Naive thymus-derived CD4-positive, alpha-beta T cell (primary cell): Measurements from ENCODE around the gene GPR146. TPM values are rescaled to one million over a fixed set of nuclear protein-coding genes. Genes with fewer than 3 reads are reported as not detected.

Experiments
- ATAC-seq: fragments of 150-1000 bp; cut with Tn5 transposase; 2 replicates; pipeline ENCODE4 v1.10.0; 2021; ENCODE audit warnings: mild to moderate bottlenecking, moderate library complexity
- CTCF ChIA-PET: fragments of 350-600 bp; sonication (Branson Sonifier 250); formaldehyde crosslinking; loops from one replicate; lab custom pipeline; 2021; ENCODE audit warnings: antibody characterized with exemption; lab: Charles Lee
- POLR2A ChIA-PET: fragments of 350-600 bp; sonication (Branson Sonifier 250); formaldehyde crosslinking; loops from one replicate; lab custom pipeline; 2021; ENCODE audit warnings: antibody characterized with exemption, inconsistent platforms; lab: Charles Lee
- DNase-seq, 9 donors: peaks; one replicate each; pipeline versions ENCODE4 v3.0.0 to v3.0.0-alpha.2; 2020 to 2022; ENCODE audit warnings: mixed read lengths in 1 of 9
- H3K27ac ChIP-seq: one replicate; pipeline ENCODE4 v1.7.0; 2013; ENCODE audit warnings: mild to moderate bottlenecking, low read depth, low read length, moderate library complexity
- H3K27me3 ChIP-seq, 2 donors: one replicate each; pipeline ENCODE4 v1.7.0; 2013; ENCODE audit warnings: low read length in 2 of 2, mild to moderate bottlenecking in 2 of 2, moderate library complexity in 2 of 2; ENCODE audit not compliant: control insufficient read depth in 2 of 2, insufficient read depth in 2 of 2
- H3K36me3 ChIP-seq, 3 experiments: 1 replicate in 2 of 3; 2 replicates in 1 of 3; pipeline ENCODE4 v1.7.0; 2013; ENCODE audit warnings: low read length in 3 of 3, mild to moderate bottlenecking in 3 of 3, moderate library complexity in 1 of 3; ENCODE audit not compliant: insufficient read depth in 3 of 3, control insufficient read depth in 2 of 3
- H3K4me1 ChIP-seq, 2 donors: one replicate each; pipeline ENCODE4 v1.7.0; 2013; ENCODE audit warnings: low read length in 2 of 2, mild to moderate bottlenecking in 2 of 2, moderate library complexity in 1 of 2; ENCODE audit not compliant: control insufficient read depth in 2 of 2, insufficient read depth in 2 of 2
- H3K4me3 ChIP-seq: 2 replicates; pipeline ENCODE4 v1.7.0; 2013; ENCODE audit warnings: mild to moderate bottlenecking, low read length
- H3K9me3 ChIP-seq, 3 experiments: 1 replicate in 2 of 3; 2 replicates in 1 of 3; pipeline ENCODE4 v1.7.0; 2013; ENCODE audit warnings: low read length in 3 of 3; ENCODE audit not compliant: control insufficient read depth in 2 of 3
- H3K27ac Mint-ChIP-seq, 9 donors: one replicate each; pipeline ENCODE4 v1.8.0; 2020 to 2022; ENCODE audit warnings: mixed read lengths in 9 of 9, mild to moderate bottlenecking in 8 of 9, moderate library complexity in 5 of 9, inconsistent platforms in 2 of 9
- H3K27me3 Mint-ChIP-seq, 5 donors: one replicate each; pipeline ENCODE4 v1.8.0; 2021 to 2022; ENCODE audit warnings: mixed read lengths in 5 of 5, mild to moderate bottlenecking in 1 of 5
- H3K36me3 Mint-ChIP-seq, 5 donors: one replicate each; pipeline ENCODE4 v1.8.0; 2020 to 2022; ENCODE audit warnings: mixed read lengths in 5 of 5, mild to moderate bottlenecking in 3 of 5, inconsistent platforms in 1 of 5
- H3K4me1 Mint-ChIP-seq, 7 donors: one replicate each; pipeline ENCODE4 v1.8.0; 2020 to 2022; ENCODE audit warnings: mixed read lengths in 7 of 7, mild to moderate bottlenecking in 3 of 7, inconsistent platforms in 1 of 7
- H3K4me3 Mint-ChIP-seq, 10 donors: one replicate each; pipeline ENCODE4 v1.8.0; 2020 to 2022; ENCODE audit warnings: mild to moderate bottlenecking in 10 of 10, mixed read lengths in 10 of 10, moderate library complexity in 6 of 10, inconsistent platforms in 2 of 10
- H3K9me3 Mint-ChIP-seq, 11 donors: one replicate each; pipeline ENCODE4 v1.8.0; 2020 to 2022; ENCODE audit warnings: mixed read lengths in 11 of 11, mild to moderate bottlenecking in 4 of 11, inconsistent platforms in 1 of 11, moderate library complexity in 1 of 11
- intact Hi-C, 2 donors: fragments of 100-400 bp; cut with micrococcal nuclease; formaldehyde crosslinking; loops; one replicate each; pipeline ENCODE4 v1.15.1; 2023
- polyA plus RNA-seq, 2 donors: library from polyadenylated mRNA; unstranded; fragments of 300-500 nt; fragmentation: Illumina TruSeq; gene quantifications; one replicate each; pipeline ENCODE4 v1.2.3, GENCODE V29; 2021
- total RNA-seq, 6 experiments: library from RNA in 5 of 6; stranded (reverse) in 5 of 6; gene quantifications; 1 replicate in 5 of 6; 2 replicates in 1 of 6; pipeline ENCODE4 v1.2.3 and lab custom pipeline; 2021 to 2026

Gene GPR146
- total and polyA plus RNA-seq, 7 experiments from 2014 or later, result 10.1 to 26.5 (median 15.9) TPM

GRCh38 chr7:1015196-1016121 is 28.9 kb upstream of the GPR146 start:
- Histone ChIP-seq H3K9me3 (peaks cover 0 to 1% (median 0%) of the 10 kb centered on the region in 3 experiments), H3K36me3 (peaks cover 0 to 7% (median 0%) of the 10 kb centered on the region in 3 experiments), H3K4me1 (peaks cover 5 to 10% of the 10 kb centered on the region in 2 donors), H3K27ac (no peak overlapping the region), H3K27me3 (no peaks in the 10 kb centered on the region), H3K4me3 (no peak overlapping the region)
- no peak for DNase-seq
- intact Hi-C loops, result no loop called here
- CTCF ChIA-PET, result no interaction called here
- Mint-ChIP-seq H3K9me3 (peaks cover 0 to 4% (median 0%) of the 10 kb centered on the region in 11 donors), H3K4me1 (peaks cover 13 to 31% (median 23%) of the 10 kb centered on the region in 7 donors), H3K27ac (peak overlapping the region in 2 of 9 donors; percentile 10 to 21), H3K36me3 (peaks cover 0 to 6% (median 0%) of the 10 kb centered on the region in 5 donors), H3K27me3 (no peaks in the 10 kb centered on the region), H3K4me3 (peak overlapping the region in 1 of 10 donors; percentile 32)
- POLR2A ChIA-PET, result no interaction called here
- no peak for ATAC-seq

- CTCF ChIA-PET, result no interaction called here
- DNase-seq, result no peak
- intact Hi-C loops, result no loop called here
Measured at GRCh38 chr7:1016577-1017531, 27.5 kb upstream of the GPR146 start.

GRCh38 chr7:1017586-1018333 is 26.6 kb upstream of the GPR146 start:
- Histone ChIP-seq H3K4me1 (no peaks in the 10 kb centered on the region), H3K27me3 (no peaks in the 10 kb centered on the region), H3K36me3 (peaks cover 0 to 24% (median 0%) of the 10 kb centered on the region in 3 experiments), H3K9me3 (peaks cover 0 to 24% (median 0%) of the 10 kb centered on the region in 3 experiments), H3K27ac (no peak overlapping the region), H3K4me3 (no peak overlapping the region)
- Mint-ChIP-seq H3K36me3 (peaks cover 4 to 21% (median 12%) of the 10 kb centered on the region in 5 donors), H3K27ac (peak overlapping the region in 4 of 9 donors; percentile 23 to 63 (median 52)), H3K4me1 (peaks cover 6 to 24% (median 17%) of the 10 kb centered on the region in 7 donors), H3K27me3 (no peaks in the 10 kb centered on the region), H3K4me3 (no peak overlapping the region), H3K9me3 (peaks cover 0 to 13% (median 8%) of the 10 kb centered on the region in 11 donors)
- no peak for ATAC-seq
- POLR2A ChIA-PET, result no interaction called here
- CTCF ChIA-PET, result interaction anchor here (0.7 to 1.1 kb wide), 2 partner anchors 41 to 48 kb away, joined by 3 to 5 read pairs; no protein-coding TSS in a partner anchor
- intact Hi-C loops, result no loop called here
- no peak for DNase-seq

More at GRCh38 chr7:1016577-1017531, 27.5 kb upstream of the GPR146 start:
- Histone ChIP-seq H3K27ac (no peak overlapping the region), H3K4me3 (no peak overlapping the region), H3K9me3 (peaks cover 0 to 15% (median 0%) of the 10 kb centered on the region in 3 experiments), H3K27me3 (no peaks in the 10 kb centered on the region), H3K36me3 (peaks cover 0 to 20% (median 0%) of the 10 kb centered on the region in 3 experiments), H3K4me1 (peaks cover 2 to 5% of the 10 kb centered on the region in 2 donors)
- Mint-ChIP-seq H3K4me1 (peaks cover 6 to 24% (median 17%) of the 10 kb centered on the region in 7 donors), H3K36me3 (peaks cover 0 to 14% (median 5%) of the 10 kb centered on the region in 5 donors), H3K27ac (peak overlapping the region in 1 of 9 donors; percentile 33), H3K4me3 (no peak overlapping the region), H3K27me3 (no peaks in the 10 kb centered on the region), H3K9me3 (peaks cover 0 to 7% (median 5%) of the 10 kb centered on the region in 11 donors)
- POLR2A ChIA-PET, result no interaction called here
- no peak for ATAC-seq

- peaks cover 0 to 24% (median 0%) of the 10 kb centered on the region in 3 experiments for H3K36me3 ChIP-seq
- ChIA-PET POLR2A (no interaction called here), CTCF (interaction anchor here (0.7 to 1.1 kb wide), 2 partner anchors 40 to 48 kb away, joined by 3 to 5 read pairs; no protein-coding TSS in a partner anchor)
- Mint-ChIP-seq H3K9me3 (peaks cover 0 to 15% (median 8%) of the 10 kb centered on the region in 11 donors), H3K4me3 (no peak overlapping the region), H3K27ac (peak overlapping the region in 4 of 9 donors; percentile 23 to 63 (median 52)), H3K4me1 (peaks cover 6 to 25% (median 17%) of the 10 kb centered on the region in 7 donors), H3K36me3 (peaks cover 4 to 25% (median 13%) of the 10 kb centered on the region in 5 donors), H3K27me3 (no peaks in the 10 kb centered on the region)
- H3K27me3 ChIP-seq, result no peaks in the 10 kb centered on the region
- peaks cover 0 to 28% (median 0%) of the 10 kb centered on the region in 3 experiments for H3K9me3 ChIP-seq
- no peak for DNase-seq
- no peak overlapping the region for H3K27ac ChIP-seq
- H3K4me3 ChIP-seq, result no peak overlapping the region
- intact Hi-C loops, result no loop called here
- no peaks in the 10 kb centered on the region for H3K4me1 ChIP-seq
- ATAC-seq, result no peak
Measured at GRCh38 chr7:1018334-1018695, 26.0 kb upstream of the GPR146 start.

- no peaks in the 10 kb centered on the region for H3K27me3 ChIP-seq
- no peak overlapping the region for H3K27ac Mint-ChIP-seq
- H3K27ac ChIP-seq, result no peak overlapping the region
- H3K36me3 ChIP-seq, result peaks cover 0 to 24% (median 0%) of the 10 kb centered on the region in 3 experiments
- peaks cover 0 to 28% (median 0%) of the 10 kb centered on the region in 3 experiments for H3K9me3 ChIP-seq
- H3K4me1 ChIP-seq, result no peaks in the 10 kb centered on the region
- DNase-seq, result no peak
- POLR2A ChIA-PET, result interaction anchor here (1.0 kb wide), 1 partner anchor 10 kb away, joined by 3 read pairs; no protein-coding TSS in a partner anchor
- ATAC-seq, result no peak
- no peak overlapping the region for H3K4me3 ChIP-seq
- CTCF ChIA-PET, result interaction anchor here (0.5 kb wide), 1 partner anchor 21 kb away, joined by 3 read pairs; no protein-coding TSS in a partner anchor
- H3K4me3 Mint-ChIP-seq, result no peak overlapping the region
- intact Hi-C loops, result no loop called here
- H3K9me3 Mint-ChIP-seq, result peaks cover 0 to 19% (median 8%) of the 10 kb centered on the region in 11 donors
- peaks cover 4 to 30% (median 16%) of the 10 kb centered on the region in 5 donors for H3K36me3 Mint-ChIP-seq
- no peaks in the 10 kb centered on the region for H3K27me3 Mint-ChIP-seq
- H3K4me1 Mint-ChIP-seq, result peaks cover 6 to 26% (median 8%) of the 10 kb centered on the region in 7 donors
Measured at GRCh38 chr7:1019255-1019785, 25.0 kb upstream of the GPR146 start.
